ENCODE results near the gene EVX1.

Gene EVX1

GRCh38 chr7:27205325-27206280, 37.0 kb upstream of the EVX1 start:
- DNase-seq, result no peak

GRCh38 chr7:27207348-27207985, 35.1 kb upstream of the EVX1 start:
- DNase-seq, result no peak

- no peak for DNase-seq
These were observed 33.6 kb upstream of the EVX1 start for GRCh38 chr7:27208998-27209397.

GRCh38 chr7:27209933-27210440, 32.6 kb upstream of the EVX1 start:
- no peak for DNase-seq

- no peak for DNase-seq
These were observed 32.0 kb upstream of the EVX1 start for GRCh38 chr7:27210441-27211083.

GRCh38 chr7:27211084-27211446, 31.5 kb upstream of the EVX1 start:
- DNase-seq, result no peak

- no peak for DNase-seq
These were observed 30.8 kb upstream of the EVX1 start for GRCh38 chr7:27211764-27212204.

GRCh38 chr7:27212497-27213432, 29.8 kb upstream of the EVX1 start:
- no peak for DNase-seq

- DNase-seq, result no peak
These were observed 29.0 kb upstream of the EVX1 start for GRCh38 chr7:27213433-27214238.

- DNase-seq, result no peak
These were observed 28.2 kb upstream of the EVX1 start for GRCh38 chr7:27214239-27214950.

- DNase-seq, result no peak
These were observed 27.2 kb upstream of the EVX1 start for GRCh38 chr7:27215356-27215755.

- DNase-seq, result no peak
These were observed 24.7 kb upstream of the EVX1 start for GRCh38 chr7:27217951-27218350.

GRCh38 chr7:27219821-27220220, 22.8 kb upstream of the EVX1 start:
- DNase-seq, result no peak

GRCh38 chr7:27220440-27220955, 22.1 kb upstream of the EVX1 start:
- DNase-seq, result no peak

GRCh38 chr7:27221201-27221797, 21.3 kb upstream of the EVX1 start:
- no peak for DNase-seq

GRCh38 chr7:27223941-27224575, 18.5 kb upstream of the EVX1 start:
- no peak for DNase-seq

- no peak for DNase-seq
These were observed 17.3 kb upstream of the EVX1 start for GRCh38 chr7:27224983-27225934.

GRCh38 chr7:27229448-27229847, 13.2 kb upstream of the EVX1 start:
- DNase-seq, result no peak

Measured in NCI-H1436 (cell line).